WI38 (cell line): ENCODE measurements around the gene PLXND1.

Experiments used
- H3K4me3 ChIP-seq: 2 replicates; pipeline ENCODE4 v1.5.1; 2011; ENCODE audit warnings: low read depth, mild to moderate bottlenecking, control low read depth, low read length
- TF ChIP-seq, protein P1 (sequence below): IDR thresholded peaks from 2 replicates; pipeline ENCODE4 v1.5.1; 2012; ENCODE audit warnings: low read depth, mild to moderate bottlenecking, control low read depth, low read length

PLXND1 gene

DNA sequence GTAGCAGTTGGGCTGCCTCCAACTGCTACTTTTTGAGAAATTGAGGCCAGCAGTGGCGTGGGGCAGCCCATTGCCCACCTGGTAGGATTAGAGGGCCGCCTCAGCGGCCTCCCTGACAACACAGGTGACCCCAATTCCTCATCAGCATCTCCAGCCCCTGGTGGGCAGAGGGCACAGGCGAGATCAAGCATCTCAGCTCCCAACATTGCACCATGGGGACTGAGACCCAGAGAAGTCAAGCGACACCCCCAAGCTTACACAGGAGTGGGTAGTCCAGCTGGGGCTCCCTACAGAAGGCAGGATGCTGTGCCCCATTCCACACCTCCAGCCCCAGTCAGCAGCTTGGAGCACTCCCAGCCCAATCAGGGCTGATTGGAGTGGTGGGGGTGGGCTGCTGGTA lies 63.7 kb downstream of the PLXND1 start:
- no peak overlapping the region for H3K4me3 ChIP-seq
- TF ChIP-seq, protein P1, sequence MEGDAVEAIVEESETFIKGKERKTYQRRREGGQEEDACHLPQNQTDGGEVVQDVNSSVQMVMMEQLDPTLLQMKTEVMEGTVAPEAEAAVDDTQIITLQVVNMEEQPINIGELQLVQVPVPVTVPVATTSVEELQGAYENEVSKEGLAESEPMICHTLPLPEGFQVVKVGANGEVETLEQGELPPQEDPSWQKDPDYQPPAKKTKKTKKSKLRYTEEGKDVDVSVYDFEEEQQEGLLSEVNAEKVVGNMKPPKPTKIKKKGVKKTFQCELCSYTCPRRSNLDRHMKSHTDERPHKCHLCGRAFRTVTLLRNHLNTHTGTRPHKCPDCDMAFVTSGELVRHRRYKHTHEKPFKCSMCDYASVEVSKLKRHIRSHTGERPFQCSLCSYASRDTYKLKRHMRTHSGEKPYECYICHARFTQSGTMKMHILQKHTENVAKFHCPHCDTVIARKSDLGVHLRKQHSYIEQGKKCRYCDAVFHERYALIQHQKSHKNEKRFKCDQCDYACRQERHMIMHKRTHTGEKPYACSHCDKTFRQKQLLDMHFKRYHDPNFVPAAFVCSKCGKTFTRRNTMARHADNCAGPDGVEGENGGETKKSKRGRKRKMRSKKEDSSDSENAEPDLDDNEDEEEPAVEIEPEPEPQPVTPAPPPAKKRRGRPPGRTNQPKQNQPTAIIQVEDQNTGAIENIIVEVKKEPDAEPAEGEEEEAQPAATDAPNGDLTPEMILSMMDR = no peak

DNA sequence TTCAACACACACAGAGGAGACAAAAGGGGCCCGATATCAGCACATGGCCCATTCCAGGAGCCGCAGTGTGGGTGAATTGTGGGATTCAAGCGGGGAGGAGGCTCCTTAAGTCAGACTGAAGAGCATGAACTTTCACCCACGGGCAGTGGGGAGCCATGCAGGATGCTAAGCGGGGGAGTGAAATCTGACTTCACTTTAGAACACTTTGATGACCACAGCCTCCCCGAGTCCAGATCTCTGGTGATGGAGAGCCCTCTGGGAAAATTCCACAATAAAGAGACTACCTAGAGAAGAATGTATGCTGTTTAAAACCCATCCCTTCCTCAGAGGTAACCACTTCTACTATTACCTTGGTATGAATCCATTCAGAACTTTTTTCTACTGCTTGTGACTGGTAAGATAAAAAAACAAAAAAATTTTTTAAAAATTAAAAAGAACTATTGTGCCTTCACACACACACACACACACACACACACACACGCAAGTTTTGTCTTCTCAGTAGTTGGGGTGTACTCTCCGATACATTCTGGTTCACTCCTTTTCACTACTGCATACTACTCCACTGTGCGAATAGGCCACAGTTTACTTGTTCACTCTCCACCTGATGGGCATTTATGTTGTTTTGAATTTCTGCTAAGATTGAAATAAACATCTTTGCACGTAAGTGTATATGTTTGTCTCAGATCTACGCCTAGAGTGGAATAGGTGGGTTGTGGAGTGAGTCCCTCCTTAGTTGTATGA lies 65.5 kb downstream of the PLXND1 start:
- TF ChIP-seq, protein P1 = no peak
- no peak overlapping the region for H3K4me3 ChIP-seq

DNA sequence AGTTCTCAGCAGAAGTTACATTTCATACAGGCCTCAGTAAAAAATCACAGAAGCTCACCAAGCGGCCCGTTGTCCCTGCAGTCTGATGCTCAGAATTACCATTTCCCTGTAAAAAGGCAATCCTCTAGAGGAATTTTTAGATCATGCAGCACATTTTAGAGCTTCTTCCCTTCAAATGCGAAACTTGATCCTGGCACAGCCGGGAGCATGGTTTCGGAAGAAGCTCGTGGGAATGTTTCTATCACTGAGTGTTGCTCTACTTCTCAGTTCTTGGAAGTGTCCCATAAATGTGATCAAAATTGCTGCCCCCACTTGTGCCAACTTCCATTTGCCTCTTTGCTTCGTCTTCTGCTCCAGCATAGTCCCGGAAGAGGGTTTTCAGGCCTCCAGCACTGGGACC lies 67.3 kb downstream of the PLXND1 start:
- H3K4me3 ChIP-seq = no peak overlapping the region
- TF ChIP-seq, protein P1 = no peak

DNA sequence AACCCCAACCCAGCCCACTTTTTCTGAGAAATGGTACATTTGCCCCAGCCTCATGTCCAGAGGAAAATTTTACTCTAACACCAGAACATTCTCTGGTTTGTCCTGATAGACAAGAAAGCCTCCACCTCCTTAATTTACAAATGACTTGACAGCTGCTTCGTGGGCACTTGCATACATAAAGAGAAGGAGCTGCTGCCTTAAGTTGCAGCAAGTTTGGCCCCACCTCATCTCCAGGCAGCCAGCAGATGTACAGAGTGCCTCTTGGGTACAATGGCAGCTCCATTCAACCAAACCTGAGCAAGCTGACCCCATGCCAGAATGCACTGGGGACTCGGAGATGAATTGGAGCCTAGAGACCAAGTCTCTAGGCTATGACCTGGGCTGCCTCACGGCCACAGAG lies 69.7 kb downstream of the PLXND1 start:
- TF ChIP-seq, protein P1 = no peak
- no peak overlapping the region for H3K4me3 ChIP-seq

DNA sequence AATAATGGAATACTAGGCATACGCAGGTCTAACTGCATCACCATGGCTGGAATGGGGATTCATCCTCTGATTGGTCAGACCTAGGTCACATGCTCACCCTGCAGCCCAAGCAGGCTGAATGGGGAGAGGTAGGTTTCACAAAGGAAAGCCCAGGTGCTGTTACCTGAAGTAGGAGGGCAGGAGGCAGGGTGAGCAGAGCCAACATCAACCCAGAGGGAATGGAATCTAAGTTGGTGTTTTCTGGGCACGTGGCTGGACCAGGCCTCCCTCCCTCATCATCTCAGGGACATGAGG lies 70.2 kb downstream of the PLXND1 start:
- no peak overlapping the region for H3K4me3 ChIP-seq
- TF ChIP-seq, protein P1 = no peak

DNA sequence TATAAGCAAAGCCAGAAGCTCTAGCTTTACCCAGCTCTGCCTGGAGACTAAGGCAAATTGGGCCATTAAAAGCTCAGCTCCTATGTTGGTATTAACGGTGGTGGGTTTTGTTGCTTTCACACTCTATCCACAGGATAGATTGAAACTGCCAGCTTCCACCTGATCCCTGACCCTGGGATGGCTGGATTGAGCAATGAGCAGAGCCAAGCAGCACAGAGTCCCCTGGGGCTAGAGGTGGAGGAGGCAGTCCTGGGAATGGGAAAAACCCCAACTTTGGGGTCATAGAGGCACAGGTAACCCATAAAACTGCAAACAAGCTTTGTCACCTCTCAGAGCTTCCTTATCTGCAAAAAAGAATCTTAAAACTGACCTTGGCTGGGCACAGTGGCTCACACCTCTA lies 71.4 kb downstream of the PLXND1 start:
- no peak overlapping the region for H3K4me3 ChIP-seq
- TF ChIP-seq, protein P1 = no peak

DNA sequence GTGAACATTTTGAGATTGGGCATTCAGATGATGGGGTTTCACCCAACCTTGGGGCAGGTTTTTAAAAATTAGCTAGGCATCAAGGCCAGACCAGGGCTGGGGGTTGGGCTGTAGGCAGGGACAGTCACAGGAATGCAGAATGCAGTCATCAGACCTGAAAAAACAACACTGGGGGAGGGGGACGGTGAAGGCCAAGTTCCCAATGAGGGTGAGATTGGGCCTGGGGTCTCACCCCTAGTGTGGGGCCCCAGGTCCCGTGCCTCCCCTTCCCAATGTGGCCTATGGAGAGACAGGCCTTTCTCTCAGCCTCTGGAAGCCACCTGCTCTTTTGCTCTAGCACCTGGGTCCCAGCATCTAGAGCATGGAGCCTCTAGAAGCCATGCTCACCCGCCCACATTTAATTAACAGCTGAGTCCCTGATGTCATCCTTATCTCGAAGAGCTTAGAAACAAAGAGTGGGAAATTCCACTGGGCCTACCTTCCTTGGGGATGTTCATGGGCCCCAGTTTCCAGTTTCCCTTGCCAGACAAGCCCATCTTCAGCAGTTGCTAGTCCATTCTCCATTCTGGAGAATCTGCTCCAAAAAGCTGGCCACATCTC lies 71.9 kb downstream of the PLXND1 start:
- TF ChIP-seq, protein P1 = no peak
- H3K4me3 ChIP-seq = no peak overlapping the region
